ENCODE results near the gene EBF3.
A peak's percentile ranks its signal among the peaks of the same experiment; 100 is the strongest.

Gene EBF3

GRCh38 chr10:129909531-129910256 lies 54.4 kb downstream of the EBF3 start:
- DNase-seq, result no peak

GRCh38 chr10:129909080-129909479 lies 55.0 kb downstream of the EBF3 start:
- DNase-seq, result no peak

GRCh38 chr10:129908406-129908805 lies 55.7 kb downstream of the EBF3 start:
- DNase-seq, result no peak

- no peak for DNase-seq
Observed at GRCh38 chr10:129905553-129905952, 58.5 kb downstream of the EBF3 start.

DNA sequence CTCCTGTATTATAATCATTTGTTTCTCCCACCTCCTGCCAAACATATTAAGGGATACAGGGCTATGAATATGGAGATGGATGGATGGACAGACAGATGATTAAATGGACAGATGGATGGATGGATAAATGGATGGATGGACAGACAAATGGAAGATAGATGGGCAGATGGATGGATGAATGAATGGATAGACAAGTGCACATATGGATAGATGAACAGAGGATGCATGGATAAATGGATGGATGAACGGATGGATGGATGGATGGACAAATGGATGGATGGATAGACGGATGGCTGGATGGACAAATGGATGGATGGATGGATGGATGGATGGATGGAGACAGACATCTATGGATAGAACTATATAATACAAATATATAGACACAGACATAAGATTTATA lies 59.8 kb downstream of the EBF3 start:
- DNase-seq, result no peak

DNA sequence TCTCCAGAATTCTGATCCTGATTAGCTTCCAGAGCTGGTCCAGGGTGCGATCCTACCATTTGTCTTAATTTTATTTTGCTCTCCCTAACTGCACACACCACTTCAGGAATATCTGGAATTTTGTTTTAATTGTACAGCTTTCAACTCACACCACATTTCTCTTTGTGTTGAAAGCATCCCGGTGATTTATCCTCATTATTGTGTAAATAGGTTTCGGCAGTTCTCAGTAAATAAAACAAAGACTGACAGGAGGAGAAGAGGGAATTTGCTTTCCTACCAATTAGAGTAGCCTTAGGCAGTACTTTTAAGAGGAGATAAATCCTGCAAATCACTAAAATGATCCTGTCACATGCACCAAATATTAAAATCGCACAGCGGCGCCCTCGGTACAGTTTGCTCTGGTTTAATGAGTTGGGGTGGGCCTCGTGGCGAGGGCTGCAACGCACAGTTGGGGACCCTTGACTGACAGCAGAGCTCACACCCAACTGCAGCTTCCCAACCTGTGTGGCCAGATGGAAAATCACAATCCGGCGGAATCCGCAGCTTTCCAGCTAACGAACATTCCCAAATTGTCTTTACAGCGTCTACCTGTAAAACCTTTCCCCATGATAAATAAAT lies 62.6 kb downstream of the EBF3 start:
- DNase-seq, result no peak

DNA sequence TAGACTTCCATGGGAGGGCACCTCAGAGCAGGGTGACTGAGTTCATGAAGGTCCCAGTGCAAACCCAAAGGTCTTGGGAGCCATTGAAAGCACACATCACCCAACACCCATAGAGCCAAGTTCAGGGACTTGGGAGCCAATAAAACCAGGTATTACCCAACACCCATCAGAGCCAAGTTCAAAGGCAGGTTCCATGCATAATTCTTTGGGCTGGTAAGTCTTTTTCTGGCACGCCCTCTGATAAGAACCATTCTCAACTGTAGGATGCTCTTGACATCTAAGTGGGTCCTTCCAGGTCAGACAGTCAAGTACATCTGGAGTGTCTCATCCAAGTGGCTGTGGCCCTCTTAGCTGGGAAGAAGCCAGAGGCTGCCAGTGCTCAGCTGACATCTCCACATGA lies 63.2 kb downstream of the EBF3 start:
- DNase-seq, result no peak

- no peak for DNase-seq
Observed at GRCh38 chr10:129899276-129900130, 64.6 kb downstream of the EBF3 start.

DNA sequence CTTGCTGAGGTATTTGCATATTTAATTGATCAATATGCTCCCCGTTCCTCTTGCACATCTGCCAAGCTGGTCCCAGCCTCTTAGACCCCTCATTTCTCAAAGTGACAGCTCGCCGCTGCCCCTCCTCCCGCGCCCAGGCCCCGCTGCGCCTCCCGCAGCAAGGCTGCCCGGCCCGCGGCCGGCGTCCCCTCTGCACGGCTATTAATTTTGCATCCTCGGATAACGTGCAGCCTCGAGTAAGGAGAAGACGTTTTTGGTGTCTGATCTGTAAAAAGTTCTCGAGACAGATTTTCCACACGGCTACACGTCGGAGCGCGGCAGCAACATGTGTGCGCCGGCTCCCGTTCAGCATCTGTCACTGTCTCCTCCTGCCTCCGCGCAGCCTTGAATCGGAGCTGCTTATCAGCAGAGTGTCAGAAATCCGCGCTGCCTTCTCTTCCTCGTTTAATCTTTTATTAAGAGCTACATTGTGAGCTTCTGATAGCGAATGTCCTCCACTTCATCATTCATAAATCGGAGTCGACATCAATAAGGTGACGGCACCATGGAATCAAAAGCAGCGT lies 65.3 kb downstream of the EBF3 start:
- no peak for DNase-seq

DNA sequence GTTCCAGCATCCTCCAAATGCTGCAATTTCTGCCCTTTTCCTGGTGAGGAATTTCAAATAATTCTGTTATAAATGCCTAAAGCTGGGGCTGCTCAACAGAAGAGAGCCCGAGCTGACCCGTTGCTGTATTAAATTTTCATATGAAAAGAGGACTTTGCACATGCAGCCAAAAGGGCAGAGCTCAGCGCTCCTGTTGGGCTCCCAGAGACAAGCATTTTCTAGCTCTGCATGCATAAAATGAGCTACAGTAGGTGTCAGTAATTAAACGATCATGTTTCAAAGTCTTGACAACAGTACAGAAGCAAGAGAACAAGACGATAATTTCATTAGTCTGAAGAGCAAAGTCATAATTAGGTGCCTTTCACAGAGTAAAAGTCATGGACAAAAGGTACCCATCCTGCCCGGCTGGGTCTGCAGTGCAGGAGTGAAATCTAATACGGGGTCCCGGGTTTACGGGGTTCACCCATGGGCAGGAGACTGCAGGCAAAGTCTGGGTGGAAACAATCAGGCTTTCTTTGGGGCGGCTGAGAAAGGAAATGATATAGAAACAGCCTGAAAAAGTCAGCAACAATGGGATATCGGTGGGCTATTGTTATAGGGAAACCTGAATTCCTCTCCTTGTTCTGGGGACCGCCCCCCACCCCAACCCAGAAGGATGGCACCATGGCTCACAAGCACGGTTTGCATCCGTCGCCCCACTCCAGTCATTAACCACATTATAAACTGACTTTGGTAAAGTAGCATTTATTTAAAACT lies 66.0 kb downstream of the EBF3 start:
- no peak for DNase-seq

DNA sequence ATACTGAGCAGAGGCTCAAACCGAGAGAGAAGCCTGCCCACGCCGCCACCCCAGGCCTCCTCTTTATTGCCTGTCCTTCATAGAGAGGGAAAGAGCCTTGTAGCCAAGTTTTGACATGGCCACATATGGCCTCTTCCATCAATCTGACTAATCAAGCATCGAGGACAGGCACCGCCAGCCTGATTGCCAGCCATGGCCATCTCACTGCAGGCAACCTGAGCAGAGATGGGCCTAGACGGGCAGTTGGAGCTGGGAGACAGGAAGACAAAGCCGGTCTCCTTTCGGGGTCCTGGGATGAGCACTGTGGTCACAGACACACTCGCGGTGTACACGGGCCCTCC lies 67.2 kb downstream of the EBF3 start:
- DNase-seq, result no peak

GRCh38 chr10:129896136-129896859 lies 67.8 kb downstream of the EBF3 start:
- no peak for DNase-seq

DNA sequence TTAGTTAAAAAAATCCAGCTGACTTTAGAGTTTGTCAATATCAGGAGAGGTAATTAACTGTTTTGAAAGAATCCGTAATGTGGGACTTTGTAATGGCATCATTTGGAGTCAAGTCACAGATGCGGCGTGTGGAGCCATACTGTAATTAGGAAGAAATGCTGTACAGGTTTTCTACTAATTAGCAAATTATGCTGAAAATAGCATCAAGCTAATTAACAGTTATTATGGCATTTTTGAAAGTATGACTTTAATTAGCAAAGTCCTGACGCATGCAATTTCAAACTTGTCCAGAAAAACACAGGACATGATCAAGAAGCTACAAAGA lies 68.3 kb downstream of the EBF3 start:
- DNase-seq, result no peak

DNA sequence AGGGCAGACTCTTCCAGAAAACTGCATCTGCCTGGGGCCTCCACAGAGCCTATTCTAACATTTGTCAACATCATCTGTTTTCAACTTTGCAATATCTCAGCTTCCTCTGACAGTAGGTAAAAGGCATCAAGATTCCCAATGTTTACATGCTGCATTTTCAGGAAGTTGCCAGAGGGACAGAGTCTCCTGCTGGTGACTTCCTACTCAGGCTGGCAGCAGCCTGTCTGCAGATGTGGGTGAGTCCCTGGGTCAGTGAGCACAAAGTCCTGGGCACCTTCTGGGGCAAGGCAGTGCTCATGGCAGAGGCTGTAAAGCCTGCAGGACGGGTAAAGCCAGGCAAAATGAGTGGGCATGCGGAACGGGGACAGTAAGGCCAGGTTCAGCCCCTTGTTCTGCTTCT lies 69.4 kb downstream of the EBF3 start:
- DNase-seq, result no peak

DNA sequence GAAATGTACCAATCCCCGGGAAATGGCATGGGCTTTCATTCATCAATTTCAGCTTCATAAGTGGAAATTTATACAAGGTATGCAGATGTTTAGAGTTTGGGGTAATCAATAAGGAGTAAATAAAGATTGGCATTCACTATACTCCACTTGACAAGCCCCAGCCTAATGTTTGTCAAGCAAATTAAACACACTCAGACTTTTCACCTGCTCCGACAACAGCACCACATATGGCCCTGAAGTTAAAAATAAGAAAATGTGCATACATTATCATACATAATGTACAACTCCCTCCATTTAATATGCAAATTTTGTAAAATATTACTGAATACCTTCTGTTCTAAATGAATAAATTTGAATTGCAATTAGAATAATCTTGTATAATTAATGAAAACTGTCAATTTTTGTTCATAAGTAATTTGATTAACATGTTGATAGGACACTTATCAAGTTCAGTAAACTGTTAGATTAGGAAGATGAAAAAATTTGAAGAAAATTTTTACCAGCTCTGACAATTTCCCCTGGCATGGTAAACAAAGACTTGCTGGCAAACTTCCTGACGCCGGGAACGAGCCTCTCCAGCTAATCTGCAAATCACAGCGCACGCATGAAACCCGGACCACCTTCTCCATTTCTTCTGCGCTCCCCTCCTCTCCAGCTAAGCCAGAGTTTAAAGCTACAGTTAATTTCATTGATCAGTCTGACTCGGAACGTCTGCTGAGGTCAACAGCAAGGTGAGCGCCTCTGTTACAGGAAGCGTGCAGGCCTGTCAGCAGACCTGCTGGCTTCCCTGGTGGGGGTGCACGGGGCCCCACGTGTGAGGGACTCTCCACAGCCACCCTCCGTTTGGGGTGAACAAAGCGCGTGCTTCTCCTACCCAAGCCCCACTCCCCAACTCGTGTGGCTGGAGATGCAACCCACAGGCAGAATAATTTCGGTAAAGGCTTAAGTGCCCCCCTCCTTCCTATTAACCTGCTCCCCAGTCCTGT lies 70.7 kb downstream of the EBF3 start:
- no peak for DNase-seq

- no peak for DNase-seq
Observed at GRCh38 chr10:129892548-129893052, 71.5 kb downstream of the EBF3 start.

GRCh38 chr10:129891806-129892205 lies 72.3 kb downstream of the EBF3 start:
- DNase-seq, result no peak

DNA sequence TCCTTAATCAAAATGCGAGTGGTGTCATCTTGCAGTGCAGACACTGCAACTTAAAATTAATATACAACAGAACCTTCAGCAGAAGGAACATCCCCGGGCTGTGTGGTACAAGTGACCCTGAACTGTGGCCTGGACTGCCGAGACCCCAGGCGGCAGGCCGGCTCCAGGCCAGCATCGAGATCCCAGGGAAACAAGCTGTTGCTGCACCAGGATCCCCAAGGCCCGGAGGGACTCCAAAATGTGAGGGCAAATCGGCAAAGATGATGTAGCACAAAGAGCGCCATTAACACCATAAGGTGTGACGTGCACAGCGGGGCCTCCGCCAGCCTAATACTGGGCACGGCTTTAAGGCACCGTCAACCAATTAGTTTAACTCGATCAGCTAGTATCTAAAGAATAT lies 73.9 kb downstream of the EBF3 start:
- DNase-seq, result no peak

DNA sequence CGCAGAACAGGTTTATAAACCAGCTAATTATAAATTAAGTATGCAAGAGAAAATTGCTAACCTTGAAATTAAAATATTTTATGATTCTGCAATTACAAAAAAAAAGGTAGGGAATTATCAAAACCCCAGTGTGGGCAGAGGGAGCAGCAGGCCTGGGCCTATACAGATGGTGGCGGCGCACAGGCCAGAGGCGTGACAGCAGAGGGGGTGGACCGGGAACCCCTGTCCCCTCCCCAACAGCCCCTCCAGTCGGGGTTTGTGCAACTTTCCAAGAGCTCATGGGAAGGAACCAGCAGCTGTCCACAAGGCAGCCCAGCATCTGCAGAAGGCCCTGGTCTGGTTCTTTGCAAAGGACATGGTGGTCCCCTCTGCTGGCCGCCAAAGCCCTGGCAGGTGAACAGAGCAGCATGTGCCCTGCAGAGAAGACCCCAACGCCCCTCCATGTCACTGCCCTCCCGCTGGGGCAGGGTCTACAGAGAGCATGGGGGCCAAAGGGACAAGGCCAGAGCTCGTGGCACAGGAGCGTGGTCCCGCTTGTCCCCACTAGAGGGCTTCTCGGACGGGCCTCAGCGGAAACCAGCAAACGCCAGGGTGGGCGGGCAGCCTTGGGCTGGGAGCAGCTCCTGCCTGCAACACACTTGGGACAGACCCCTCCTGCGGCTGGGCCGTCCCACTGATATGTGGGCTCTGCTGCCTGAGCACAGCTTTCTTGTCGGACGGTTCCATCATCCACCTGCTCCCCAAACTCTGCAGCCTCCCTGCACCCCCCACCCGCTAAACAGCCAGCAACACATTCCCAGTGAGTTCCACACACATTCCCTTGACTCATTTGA lies 75.1 kb downstream of the EBF3 start:
- DNase-seq, result peak; percentile 16
